ENCODE data around the gene TMEM41A.
"Not testable (repeated sequence)": the region's sequence is repeated elsewhere in the genome, so short reads cannot be mapped to it uniquely, and the experiment has no call there.

Gene TMEM41A

DNA sequence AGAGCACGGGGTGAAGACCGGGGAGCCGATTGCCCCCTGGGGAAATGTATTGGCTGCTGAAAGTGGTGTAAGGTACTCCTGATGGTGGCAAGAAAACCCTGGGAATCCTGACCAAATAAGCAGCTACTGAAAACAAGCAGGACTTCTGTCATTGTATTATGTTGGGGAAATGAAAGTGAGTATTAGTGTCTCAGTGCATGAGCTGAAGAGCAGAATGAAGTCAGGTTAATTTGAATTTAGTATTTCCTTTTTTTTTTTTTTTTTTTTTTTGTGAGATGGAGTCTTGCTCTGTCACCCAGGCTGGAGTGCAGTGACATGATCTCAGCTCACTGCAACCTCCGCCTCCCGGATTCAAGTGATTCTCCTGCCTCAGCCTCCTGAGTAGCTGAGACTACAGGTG lies 32.7 kb downstream of the TMEM41A start:
- not testable (repeated sequence) for H3K4me3 ChIP-seq (ENCODE audit: low read depth in 1 of 5, low read length in 5 of 5); H3K9ac ChIP-seq (ENCODE audit: low read length in 5 of 5); H3K9me3 ChIP-seq (ENCODE audit: control insufficient read depth in 5 of 5, low read length in 5 of 5); H3K27ac ChIP-seq (ENCODE audit: low read depth, low read length); H3K4me1 ChIP-seq (ENCODE audit: control insufficient read depth in 5 of 5, insufficient read depth in 5 of 5, low read length in 5 of 5); H3K27me3 ChIP-seq (ENCODE audit: control insufficient read depth in 5 of 5, insufficient read depth in 4 of 5, low read length in 5 of 5)
- H3K36me3 ChIP-seq (ENCODE audit: control insufficient read depth in 5 of 5, insufficient read depth in 5 of 5, low read length in 5 of 5) = peaks cover 15 to 31% (median 16%) of the 10 kb centered on the region in 5 donors

DNA sequence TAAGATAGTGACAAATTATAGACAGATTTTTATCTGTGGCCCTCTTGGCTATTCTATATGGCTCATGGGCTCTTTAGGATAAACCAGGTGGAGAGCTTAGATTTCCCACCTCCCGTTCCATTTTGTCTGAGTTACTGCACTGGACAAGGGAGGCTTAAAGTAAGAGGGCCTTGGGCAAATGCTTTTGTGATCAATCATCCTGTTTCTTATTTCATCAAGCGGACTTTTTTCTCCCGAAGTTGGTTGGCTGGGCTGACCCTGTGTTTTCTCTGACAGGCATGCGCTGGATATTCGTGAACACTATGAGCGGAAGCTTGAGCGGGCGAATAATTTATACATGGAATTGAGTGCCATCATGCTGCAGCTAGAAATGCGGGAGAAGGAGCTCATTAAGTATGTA lies 33.4 kb downstream of the TMEM41A start:
- no peak overlapping the region for H3K27ac ChIP-seq (ENCODE audit: low read depth, low read length)
- H3K36me3 ChIP-seq (ENCODE audit: control insufficient read depth in 5 of 5, insufficient read depth in 5 of 5, low read length in 5 of 5) = peaks cover 14 to 31% (median 16%) of the 10 kb centered on the region in 5 donors
- no peak overlapping the region for H3K4me3 ChIP-seq (ENCODE audit: low read depth in 1 of 5, low read length in 5 of 5)

DNA sequence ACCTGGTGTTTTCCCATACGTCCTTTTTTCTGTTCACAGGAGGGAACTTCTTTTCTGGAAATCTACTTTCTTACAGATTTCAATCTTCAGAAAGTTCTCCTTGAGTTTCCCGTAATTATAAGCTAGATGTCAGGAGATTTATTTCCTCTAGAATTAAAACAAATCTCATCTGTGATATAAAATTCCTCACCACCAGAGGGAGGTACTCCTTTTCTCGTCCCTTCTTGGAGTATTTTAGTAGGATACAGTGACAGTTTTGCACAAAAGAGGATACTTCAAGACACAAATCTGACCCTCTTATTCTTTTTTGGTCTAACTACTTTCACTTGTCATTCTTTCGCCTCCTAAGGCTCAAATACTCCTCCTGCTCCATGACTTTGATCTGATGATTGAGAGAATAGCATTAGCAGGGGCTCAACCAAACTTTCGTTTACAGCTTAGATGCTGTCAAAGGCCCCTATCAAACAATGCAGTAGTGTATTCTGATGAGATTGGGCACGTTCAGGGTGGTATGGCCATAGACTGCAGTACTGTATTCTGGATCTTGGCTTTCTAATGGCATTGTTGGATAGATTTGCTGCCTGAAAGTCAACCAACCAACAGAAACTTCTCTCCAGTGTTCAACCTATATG lies 38.0 kb downstream of the TMEM41A start:
- no peaks in the 10 kb centered on the region for H3K27me3 ChIP-seq (ENCODE audit: control insufficient read depth in 5 of 5, insufficient read depth in 4 of 5, low read length in 5 of 5)
- no peak overlapping the region for H3K27ac ChIP-seq (ENCODE audit: low read depth, low read length)
- no peak overlapping the region for H3K9ac ChIP-seq (ENCODE audit: low read length in 5 of 5)
- peaks cover 0 to 3% (median 0%) of the 10 kb centered on the region in 5 donors for H3K4me1 ChIP-seq (ENCODE audit: control insufficient read depth in 5 of 5, insufficient read depth in 5 of 5, low read length in 5 of 5)
- H3K36me3 ChIP-seq (ENCODE audit: control insufficient read depth in 5 of 5, insufficient read depth in 5 of 5, low read length in 5 of 5) = peaks cover 5 to 19% (median 5%) of the 10 kb centered on the region in 5 donors
- no peaks in the 10 kb centered on the region for H3K9me3 ChIP-seq (ENCODE audit: control insufficient read depth in 5 of 5, low read length in 5 of 5)
- H3K4me3 ChIP-seq (ENCODE audit: low read depth in 1 of 5, low read length in 5 of 5) = no peak overlapping the region

More for the DNA sequence above, 33.4 kb downstream of the TMEM41A start:
- Histone ChIP-seq H3K4me1 (ENCODE audit: control insufficient read depth in 5 of 5, insufficient read depth in 5 of 5, low read length in 5 of 5) (no peaks in the 10 kb centered on the region), H3K27me3 (ENCODE audit: control insufficient read depth in 5 of 5, insufficient read depth in 4 of 5, low read length in 5 of 5) (no peaks in the 10 kb centered on the region), H3K9me3 (ENCODE audit: control insufficient read depth in 5 of 5, low read length in 5 of 5) (no peaks in the 10 kb centered on the region), H3K9ac (ENCODE audit: low read length in 5 of 5) (no peak overlapping the region)

DNA sequence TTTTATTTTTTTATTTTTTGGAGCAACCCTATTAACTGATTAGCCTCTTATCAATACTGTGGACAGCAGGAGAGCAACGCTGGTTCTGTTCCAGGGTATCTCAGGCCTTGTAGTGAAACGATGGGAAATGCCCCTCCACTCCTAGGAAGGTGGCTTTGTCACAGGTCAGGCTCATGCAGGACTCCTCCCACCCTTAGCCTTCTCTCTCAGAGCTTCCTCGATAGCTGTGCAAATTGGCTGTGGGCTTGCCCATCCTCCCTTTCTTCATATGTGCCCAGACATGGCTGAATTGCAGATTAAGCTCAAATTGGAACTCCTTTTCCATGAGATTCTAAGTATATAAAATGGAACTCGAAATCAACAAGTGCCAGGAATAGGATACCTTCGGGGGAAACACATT lies 38.5 kb downstream of the TMEM41A start:
- Histone ChIP-seq H3K9me3 (ENCODE audit: control insufficient read depth in 5 of 5, low read length in 5 of 5) (no peaks in the 10 kb centered on the region), H3K9ac (ENCODE audit: low read length in 5 of 5) (no peak overlapping the region), H3K4me1 (ENCODE audit: control insufficient read depth in 5 of 5, insufficient read depth in 5 of 5, low read length in 5 of 5) (peaks cover 0 to 3% (median 0%) of the 10 kb centered on the region in 5 donors), H3K4me3 (ENCODE audit: low read depth in 1 of 5, low read length in 5 of 5) (no peak overlapping the region), H3K27me3 (ENCODE audit: control insufficient read depth in 5 of 5, insufficient read depth in 4 of 5, low read length in 5 of 5) (no peaks in the 10 kb centered on the region), H3K27ac (ENCODE audit: low read depth, low read length) (no peak overlapping the region), H3K36me3 (ENCODE audit: control insufficient read depth in 5 of 5, insufficient read depth in 5 of 5, low read length in 5 of 5) (peaks cover 2 to 13% (median 2%) of the 10 kb centered on the region in 5 donors)

DNA sequence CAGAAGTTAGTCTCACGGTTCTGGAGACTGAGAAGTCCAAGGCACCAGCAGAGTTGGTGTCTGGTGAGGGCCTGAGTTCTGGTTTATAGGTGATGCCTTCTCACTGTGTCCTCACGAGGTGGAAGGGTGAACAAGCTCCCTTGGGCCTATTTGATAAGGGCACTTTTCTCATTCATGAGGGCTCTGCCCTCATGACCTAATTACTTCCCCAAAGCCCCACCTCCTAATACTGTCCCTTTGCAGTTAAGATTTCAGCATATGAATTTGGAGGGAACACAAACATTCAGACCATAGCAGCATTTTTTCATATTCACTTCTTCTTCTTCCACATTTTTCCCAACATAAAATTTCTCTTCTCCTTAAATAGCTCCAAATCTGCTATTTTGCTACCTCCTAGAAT lies 41.5 kb downstream of the TMEM41A start:
- H3K27ac ChIP-seq (ENCODE audit: low read depth, low read length) = no peak overlapping the region
- H3K36me3 ChIP-seq (ENCODE audit: control insufficient read depth in 5 of 5, insufficient read depth in 5 of 5, low read length in 5 of 5) = peaks cover 0 to 2% (median 0%) of the 10 kb centered on the region in 5 donors
- H3K9ac ChIP-seq (ENCODE audit: low read length in 5 of 5) = no peak overlapping the region
- H3K4me3 ChIP-seq (ENCODE audit: low read depth in 1 of 5, low read length in 5 of 5) = no peak overlapping the region
- H3K9me3 ChIP-seq (ENCODE audit: control insufficient read depth in 5 of 5, low read length in 5 of 5) = no peaks in the 10 kb centered on the region
- H3K27me3 ChIP-seq (ENCODE audit: control insufficient read depth in 5 of 5, insufficient read depth in 4 of 5, low read length in 5 of 5) = no peaks in the 10 kb centered on the region
- H3K4me1 ChIP-seq (ENCODE audit: control insufficient read depth in 5 of 5, insufficient read depth in 5 of 5, low read length in 5 of 5) = peaks cover 0 to 3% (median 0%) of the 10 kb centered on the region in 5 donors

DNA sequence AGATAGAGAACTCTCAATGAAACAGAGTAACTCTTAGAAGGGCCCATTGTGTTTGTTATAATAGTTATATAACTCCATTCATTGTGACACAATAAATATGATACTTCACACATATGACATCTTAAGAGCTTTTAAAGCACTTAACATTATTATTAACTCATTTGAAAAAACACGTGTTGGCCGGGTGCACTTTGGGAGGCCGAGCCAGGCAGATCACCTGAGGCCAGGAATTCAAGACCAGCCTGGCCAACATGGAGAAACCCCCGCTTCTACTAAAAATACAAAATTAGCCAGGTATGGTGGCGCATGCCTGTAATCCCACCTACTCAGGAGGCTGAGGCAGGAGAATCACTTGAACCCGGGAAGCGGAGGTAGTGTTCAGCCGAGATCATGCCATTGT lies 47.4 kb downstream of the TMEM41A start:
- H3K27me3 ChIP-seq (ENCODE audit: control insufficient read depth in 5 of 5, insufficient read depth in 4 of 5, low read length in 5 of 5); H3K9me3 ChIP-seq (ENCODE audit: control insufficient read depth in 5 of 5, low read length in 5 of 5); H3K4me3 ChIP-seq (ENCODE audit: low read depth in 1 of 5, low read length in 5 of 5); H3K9ac ChIP-seq (ENCODE audit: low read length in 5 of 5); H3K36me3 ChIP-seq (ENCODE audit: control insufficient read depth in 5 of 5, insufficient read depth in 5 of 5, low read length in 5 of 5); H3K4me1 ChIP-seq (ENCODE audit: control insufficient read depth in 5 of 5, insufficient read depth in 5 of 5, low read length in 5 of 5); H3K27ac ChIP-seq (ENCODE audit: low read depth, low read length): not testable (repeated sequence)

DNA sequence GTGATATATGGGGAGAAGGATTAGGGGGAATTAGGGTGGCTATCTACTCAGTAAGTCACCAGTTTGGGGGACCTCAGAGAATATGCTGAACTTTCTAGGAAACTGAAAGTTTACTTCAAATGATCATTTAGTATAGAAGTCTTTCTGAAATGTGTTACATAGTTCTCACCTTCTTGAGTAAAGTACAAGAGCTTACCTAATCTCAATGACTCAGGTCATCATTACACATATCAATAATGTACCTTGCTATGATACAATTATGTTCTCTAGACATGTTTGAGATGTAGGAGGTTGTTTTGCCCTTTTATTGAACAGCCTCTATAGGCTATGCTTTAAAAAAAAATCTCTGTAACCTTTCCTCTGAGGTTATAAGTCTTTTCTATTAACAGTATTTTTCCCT lies 50.7 kb downstream of the TMEM41A start:
- H3K27me3 ChIP-seq (ENCODE audit: control insufficient read depth in 5 of 5, insufficient read depth in 4 of 5, low read length in 5 of 5) = no peaks in the 10 kb centered on the region
- no peak overlapping the region for H3K9ac ChIP-seq (ENCODE audit: low read length in 5 of 5)
- peaks cover 0 to 10% (median 2%) of the 10 kb centered on the region in 5 donors for H3K36me3 ChIP-seq (ENCODE audit: control insufficient read depth in 5 of 5, insufficient read depth in 5 of 5, low read length in 5 of 5)
- no peak overlapping the region for H3K4me3 ChIP-seq (ENCODE audit: low read depth in 1 of 5, low read length in 5 of 5)
- no peak overlapping the region for H3K27ac ChIP-seq (ENCODE audit: low read depth, low read length)
- H3K4me1 ChIP-seq (ENCODE audit: control insufficient read depth in 5 of 5, insufficient read depth in 5 of 5, low read length in 5 of 5) = no peaks in the 10 kb centered on the region
- H3K9me3 ChIP-seq (ENCODE audit: control insufficient read depth in 5 of 5, low read length in 5 of 5) = no peaks in the 10 kb centered on the region

DNA sequence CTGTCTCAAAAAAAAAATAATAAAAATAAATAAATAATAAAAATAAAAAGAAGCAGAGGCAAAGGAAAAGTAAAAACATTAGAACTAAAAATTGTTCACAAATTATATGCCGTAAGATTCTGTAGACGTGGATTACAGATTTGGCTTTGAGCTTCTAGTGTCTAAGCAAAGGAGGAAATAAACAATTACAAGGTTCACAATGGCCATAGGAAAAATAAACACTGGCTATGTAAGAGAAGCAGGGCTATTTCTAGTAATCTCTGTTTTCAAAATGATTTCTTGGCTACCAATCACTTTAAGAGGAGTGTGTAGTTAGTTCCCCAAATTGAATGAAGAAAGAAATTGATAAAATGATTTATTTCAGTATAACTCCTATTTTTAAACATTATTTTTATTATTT lies 54.5 kb downstream of the TMEM41A start:
- no peaks in the 10 kb centered on the region for H3K27me3 ChIP-seq (ENCODE audit: control insufficient read depth in 5 of 5, insufficient read depth in 4 of 5, low read length in 5 of 5)
- no peaks in the 10 kb centered on the region for H3K9me3 ChIP-seq (ENCODE audit: control insufficient read depth in 5 of 5, low read length in 5 of 5)
- H3K27ac ChIP-seq (ENCODE audit: low read depth, low read length) = no peak overlapping the region
- H3K9ac ChIP-seq (ENCODE audit: low read length in 5 of 5) = no peak overlapping the region
- H3K4me1 ChIP-seq (ENCODE audit: control insufficient read depth in 5 of 5, insufficient read depth in 5 of 5, low read length in 5 of 5) = no peaks in the 10 kb centered on the region
- H3K4me3 ChIP-seq (ENCODE audit: low read depth in 1 of 5, low read length in 5 of 5) = no peak overlapping the region
- peaks cover 0 to 7% (median 4%) of the 10 kb centered on the region in 5 donors for H3K36me3 ChIP-seq (ENCODE audit: control insufficient read depth in 5 of 5, insufficient read depth in 5 of 5, low read length in 5 of 5)

DNA sequence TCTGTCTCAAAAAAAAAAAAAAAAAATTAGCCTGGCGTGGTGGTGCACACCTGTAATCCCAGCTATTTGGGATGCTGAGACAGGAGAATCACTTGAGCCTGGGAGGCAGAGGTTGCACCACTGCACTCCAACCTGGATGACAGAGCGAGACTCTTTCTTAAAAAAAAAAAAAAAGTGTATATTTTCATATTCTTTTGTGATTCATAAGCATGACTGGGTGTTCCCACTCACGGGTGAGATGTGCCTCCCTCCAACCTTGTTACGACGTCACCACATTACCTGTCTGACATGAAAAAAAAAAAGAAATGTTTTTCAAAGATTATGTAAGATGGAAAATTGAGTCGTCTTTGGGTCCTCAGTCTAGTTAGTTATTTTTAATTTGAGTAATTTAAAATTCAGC lies 56.8 kb downstream of the TMEM41A start:
- Histone ChIP-seq H3K36me3 (ENCODE audit: control insufficient read depth in 5 of 5, insufficient read depth in 5 of 5, low read length in 5 of 5) (peaks cover 0 to 11% (median 5%) of the 10 kb centered on the region in 5 donors), H3K4me3 (ENCODE audit: low read depth in 1 of 5, low read length in 5 of 5) (no peak overlapping the region)

DNA sequence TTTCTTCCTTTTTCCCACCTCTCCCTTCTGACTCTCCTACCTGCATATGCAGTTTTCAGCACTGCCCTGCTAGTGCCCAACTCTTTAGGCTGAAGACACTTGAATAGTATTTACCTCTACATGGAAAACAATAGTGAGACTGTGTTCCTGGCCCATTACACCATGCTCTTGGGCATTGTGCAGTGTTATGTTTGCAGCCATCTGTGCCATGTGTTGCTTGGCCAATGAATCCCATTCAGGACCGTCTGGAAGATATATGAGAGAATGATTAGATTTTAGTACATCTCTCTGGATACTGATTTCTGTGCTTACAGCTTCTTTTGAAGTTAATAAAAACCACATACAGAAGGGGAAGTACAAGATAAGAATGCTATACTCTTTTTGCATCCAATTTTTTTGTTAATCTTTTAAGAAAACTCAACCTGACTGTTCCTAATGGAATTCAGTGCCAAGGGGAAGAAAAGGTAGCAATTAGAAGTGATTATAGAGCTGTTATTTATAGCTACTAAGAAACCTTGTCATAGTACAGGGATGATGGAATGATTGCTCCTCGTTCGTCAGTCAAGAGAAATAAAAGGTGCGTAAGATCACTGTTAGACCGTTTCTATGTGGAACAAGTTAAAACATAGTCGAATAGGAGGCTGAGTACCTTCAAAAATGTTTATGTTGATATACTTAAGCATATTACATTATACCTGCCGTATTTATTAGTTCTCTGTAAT lies 58.9 kb downstream of the TMEM41A start:
- H3K4me1 ChIP-seq (ENCODE audit: control insufficient read depth in 5 of 5, insufficient read depth in 5 of 5, low read length in 5 of 5) = no peaks in the 10 kb centered on the region
- H3K9ac ChIP-seq (ENCODE audit: low read length in 5 of 5) = no peak overlapping the region
- no peak overlapping the region for H3K27ac ChIP-seq (ENCODE audit: low read depth, low read length)
- H3K36me3 ChIP-seq (ENCODE audit: control insufficient read depth in 5 of 5, insufficient read depth in 5 of 5, low read length in 5 of 5) = peaks cover 0 to 7% (median 5%) of the 10 kb centered on the region in 5 donors
- no peaks in the 10 kb centered on the region for H3K9me3 ChIP-seq (ENCODE audit: control insufficient read depth in 5 of 5, low read length in 5 of 5)
- H3K4me3 ChIP-seq (ENCODE audit: low read depth in 1 of 5, low read length in 5 of 5) = no peak overlapping the region
- H3K27me3 ChIP-seq (ENCODE audit: control insufficient read depth in 5 of 5, insufficient read depth in 4 of 5, low read length in 5 of 5) = no peaks in the 10 kb centered on the region

More for the DNA sequence above, 56.8 kb downstream of the TMEM41A start:
- H3K9ac ChIP-seq (ENCODE audit: low read length in 5 of 5) = no peak overlapping the region
- no peak overlapping the region for H3K27ac ChIP-seq (ENCODE audit: low read depth, low read length)
- H3K27me3 ChIP-seq (ENCODE audit: control insufficient read depth in 5 of 5, insufficient read depth in 4 of 5, low read length in 5 of 5) = no peaks in the 10 kb centered on the region
- H3K4me1 ChIP-seq (ENCODE audit: control insufficient read depth in 5 of 5, insufficient read depth in 5 of 5, low read length in 5 of 5) = no peaks in the 10 kb centered on the region
- H3K9me3 ChIP-seq (ENCODE audit: control insufficient read depth in 5 of 5, low read length in 5 of 5) = no peaks in the 10 kb centered on the region
